ENCODE data around the gene ANKRD35. TPM values are rescaled to one million over a fixed set of nuclear protein-coding genes. Genes with fewer than 3 reads are reported as not detected.
A peak's percentile ranks its signal among the peaks of the same experiment; 100 is the strongest.

The ANKRD35 gene
- total and polyA plus RNA-seq, 9 of the 15 experiments (the other 6 are each of a cell fraction or from before 2014, with no cell fraction given), result 0.07 to 0.14 (median 0.07) TPM; not detected in 5

GRCh38 chr1:145845514-145846161, 40.0 kb downstream of the ANKRD35 start, which contains the start of gene NUDT17 (continued):
- TF ChIP-seq, protein P1, sequence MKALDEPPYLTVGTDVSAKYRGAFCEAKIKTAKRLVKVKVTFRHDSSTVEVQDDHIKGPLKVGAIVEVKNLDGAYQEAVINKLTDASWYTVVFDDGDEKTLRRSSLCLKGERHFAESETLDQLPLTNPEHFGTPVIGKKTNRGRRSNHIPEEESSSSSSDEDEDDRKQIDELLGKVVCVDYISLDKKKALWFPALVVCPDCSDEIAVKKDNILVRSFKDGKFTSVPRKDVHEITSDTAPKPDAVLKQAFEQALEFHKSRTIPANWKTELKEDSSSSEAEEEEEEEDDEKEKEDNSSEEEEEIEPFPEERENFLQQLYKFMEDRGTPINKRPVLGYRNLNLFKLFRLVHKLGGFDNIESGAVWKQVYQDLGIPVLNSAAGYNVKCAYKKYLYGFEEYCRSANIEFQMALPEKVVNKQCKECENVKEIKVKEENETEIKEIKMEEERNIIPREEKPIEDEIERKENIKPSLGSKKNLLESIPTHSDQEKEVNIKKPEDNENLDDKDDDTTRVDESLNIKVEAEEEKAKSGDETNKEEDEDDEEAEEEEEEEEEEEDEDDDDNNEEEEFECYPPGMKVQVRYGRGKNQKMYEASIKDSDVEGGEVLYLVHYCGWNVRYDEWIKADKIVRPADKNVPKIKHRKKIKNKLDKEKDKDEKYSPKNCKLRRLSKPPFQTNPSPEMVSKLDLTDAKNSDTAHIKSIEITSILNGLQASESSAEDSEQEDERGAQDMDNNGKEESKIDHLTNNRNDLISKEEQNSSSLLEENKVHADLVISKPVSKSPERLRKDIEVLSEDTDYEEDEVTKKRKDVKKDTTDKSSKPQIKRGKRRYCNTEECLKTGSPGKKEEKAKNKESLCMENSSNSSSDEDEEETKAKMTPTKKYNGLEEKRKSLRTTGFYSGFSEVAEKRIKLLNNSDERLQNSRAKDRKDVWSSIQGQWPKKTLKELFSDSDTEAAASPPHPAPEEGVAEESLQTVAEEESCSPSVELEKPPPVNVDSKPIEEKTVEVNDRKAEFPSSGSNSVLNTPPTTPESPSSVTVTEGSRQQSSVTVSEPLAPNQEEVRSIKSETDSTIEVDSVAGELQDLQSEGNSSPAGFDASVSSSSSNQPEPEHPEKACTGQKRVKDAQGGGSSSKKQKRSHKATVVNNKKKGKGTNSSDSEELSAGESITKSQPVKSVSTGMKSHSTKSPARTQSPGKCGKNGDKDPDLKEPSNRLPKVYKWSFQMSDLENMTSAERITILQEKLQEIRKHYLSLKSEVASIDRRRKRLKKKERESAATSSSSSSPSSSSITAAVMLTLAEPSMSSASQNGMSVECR (CRISPR knock-in tag; IDR thresholded peaks at IDR 0.05), result peak; percentile 73
- TF ChIP-seq FOXA3 (CRISPR knock-in tag; conservative IDR thresholded peaks at IDR 0.05 in 1 of 2, IDR thresholded peaks at IDR 0.05 in 1 of 2) (no peak; a peak in 1 of 4 replicates), BMI1 (IDR thresholded peaks at IDR 0.05; ENCODE audit: low read length) (no peak), ELF1 (tag; IDR thresholded peaks at IDR 0.05) (no peak), CCNT2 (IDR thresholded peaks at IDR 0.05; ENCODE audit: borderline replicate concordance, extremely low read depth, insufficient read length, low read depth, low read length) (no peak), MEF2D (tag; conservative IDR thresholded peaks at IDR 0.05; ENCODE audit: low read depth) (no peak), ZNF212 (CRISPR knock-in tag; IDR thresholded peaks at IDR 0.05) (0 out of 2 replicates have a peak, but pooled peaks have one; percentile 33), SMAD4 (CRISPR knock-in tag; conservative IDR thresholded peaks at IDR 0.05) (peak; percentile 64), MAZ (CRISPR knock-in tag; conservative IDR thresholded peaks at IDR 0.05 in 1 of 2, IDR thresholded peaks at IDR 0.05 in 1 of 2) (peak; percentile 55 to 70; a peak in 3 of 4 replicates), ZNF778 (CRISPR knock-in tag; IDR thresholded peaks at IDR 0.05) (no peak), ZFP30 (CRISPR knock-in tag; IDR thresholded peaks at IDR 0.05; ENCODE audit: borderline replicate concordance) (no peak), ZNF24 (IDR thresholded peaks at IDR 0.05) (0 out of 2 replicates have a peak, but pooled peaks have one; percentile 24), ZNF609 (CRISPR knock-in tag; IDR thresholded peaks at IDR 0.05; ENCODE audit: borderline replicate concordance) (peak; percentile 52), TARDBP (IDR thresholded peaks at IDR 0.05) (peak; percentile 68), CHD4 (IDR thresholded peaks at IDR 0.05; ENCODE audit: insufficient read depth, insufficient replicate concordance, low read depth, low read length, poor library complexity, severe bottlenecking) (no peak), DDX20 (tag; IDR thresholded peaks at IDR 0.05; ENCODE audit: low read depth) (no peak), KDM5B (IDR thresholded peaks at IDR 0.05; ENCODE audit: insufficient replicate concordance, low read depth, low read length) (peak; percentile 77), CTBP1 (IDR thresholded peaks at IDR 0.05; ENCODE audit: borderline replicate concordance) (peak; percentile 82), EGR1 (conservative IDR thresholded peaks at IDR 0.05) (peak; percentile 48)
